NK-92 (cell line): ENCODE data around the gene WEE2.
"Not testable (repeated sequence)": the region's sequence is repeated elsewhere in the genome, so short reads cannot be mapped to it uniquely, and the experiment has no call there.

Source experiments
- DNase-seq: peaks from one replicate; lab custom pipeline; 2025; ENCODE audit not compliant: unreplicated experiment; lab: John Stamatoyannopoulos, UW

The WEE2 gene

DNA sequence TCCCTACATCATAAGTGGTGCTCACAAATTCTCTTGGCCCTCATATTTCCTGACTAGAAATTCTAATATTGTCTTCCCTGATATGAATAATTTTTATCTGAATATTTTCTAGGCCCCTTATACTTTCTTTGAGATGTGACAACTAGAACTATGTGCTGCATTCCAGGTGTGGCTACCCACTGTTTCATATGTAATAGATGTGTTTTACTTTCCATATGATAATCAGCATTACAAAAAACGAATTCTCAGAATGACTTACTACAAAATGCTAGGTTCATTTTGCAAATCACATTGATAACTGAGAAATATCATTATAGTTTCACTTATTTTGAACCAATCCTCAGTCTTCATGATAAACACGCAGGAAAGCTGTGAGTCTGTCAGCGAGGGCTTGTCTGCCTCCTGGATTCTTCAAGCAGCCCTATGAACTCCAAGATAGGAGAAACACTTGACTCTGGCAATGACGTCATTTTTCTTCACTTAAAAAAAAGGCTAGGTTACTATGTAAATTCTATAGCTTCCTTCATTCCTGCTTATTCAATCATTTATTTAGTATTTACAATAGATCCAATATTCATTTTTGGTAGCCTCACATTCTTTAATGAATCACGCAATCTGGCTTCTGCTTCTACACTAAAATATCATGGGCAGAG, 4.6 kb downstream of the WEE2 start:
- DNase-seq: no peak

DNA sequence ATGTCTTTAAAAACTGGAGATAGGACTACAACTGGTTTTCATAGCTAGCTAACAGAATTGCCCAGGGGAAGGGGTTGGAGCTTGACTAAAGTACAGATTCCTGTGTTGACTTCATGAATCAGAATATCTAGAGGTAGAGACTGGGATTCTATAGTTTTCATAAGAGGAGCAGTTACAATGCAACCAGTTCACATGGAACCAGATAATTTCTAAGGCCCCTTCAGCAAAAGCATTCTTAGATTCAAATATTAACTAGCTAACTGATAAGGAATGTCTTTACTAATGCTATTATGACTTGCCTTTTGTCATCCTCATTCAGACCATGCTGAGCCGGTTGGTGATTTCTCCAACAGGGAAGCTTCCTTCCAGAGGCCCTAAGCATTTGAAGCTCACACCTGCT, 5.7 kb downstream of the WEE2 start:
- no peak for DNase-seq

DNA sequence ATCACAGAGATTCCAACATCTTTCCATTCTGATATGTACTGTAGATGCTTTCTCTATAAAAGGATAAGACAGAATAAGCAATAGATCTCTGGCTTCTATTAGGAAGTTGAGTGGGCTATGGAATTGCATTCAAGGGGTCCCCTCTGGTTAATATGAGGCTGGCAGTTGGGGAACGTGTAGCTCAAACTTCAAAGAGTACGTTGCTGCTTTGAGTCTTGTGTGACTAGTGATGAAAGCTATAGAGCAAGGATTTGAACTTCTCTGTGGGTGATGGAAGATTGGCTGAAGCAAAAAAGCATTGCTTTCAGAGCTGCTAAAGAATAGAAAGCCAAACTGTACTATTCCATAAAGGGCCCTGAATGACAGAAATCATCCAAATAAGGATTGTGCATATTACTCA, 6.4 kb downstream of the WEE2 start:
- DNase-seq: no peak

DNA sequence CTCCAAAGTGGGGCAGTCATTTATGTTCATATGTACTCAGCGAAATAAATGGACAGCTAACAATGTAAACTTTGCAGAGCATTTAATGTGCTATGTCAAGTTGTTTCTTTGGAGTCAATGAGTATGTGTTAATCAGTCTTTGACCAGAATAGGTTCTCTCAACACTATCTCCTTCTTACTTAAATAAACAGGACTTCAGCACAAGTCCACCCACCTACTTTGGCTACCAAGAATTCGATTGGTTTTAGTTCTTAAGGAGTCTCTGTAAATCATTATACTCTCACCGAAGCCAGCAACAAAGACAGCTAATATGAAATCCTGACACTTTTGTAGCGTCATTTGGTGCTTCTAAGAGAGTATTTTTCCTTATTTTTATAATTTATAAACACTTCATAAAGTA, 6.9 kb downstream of the WEE2 start:
- DNase-seq: no peak

DNA sequence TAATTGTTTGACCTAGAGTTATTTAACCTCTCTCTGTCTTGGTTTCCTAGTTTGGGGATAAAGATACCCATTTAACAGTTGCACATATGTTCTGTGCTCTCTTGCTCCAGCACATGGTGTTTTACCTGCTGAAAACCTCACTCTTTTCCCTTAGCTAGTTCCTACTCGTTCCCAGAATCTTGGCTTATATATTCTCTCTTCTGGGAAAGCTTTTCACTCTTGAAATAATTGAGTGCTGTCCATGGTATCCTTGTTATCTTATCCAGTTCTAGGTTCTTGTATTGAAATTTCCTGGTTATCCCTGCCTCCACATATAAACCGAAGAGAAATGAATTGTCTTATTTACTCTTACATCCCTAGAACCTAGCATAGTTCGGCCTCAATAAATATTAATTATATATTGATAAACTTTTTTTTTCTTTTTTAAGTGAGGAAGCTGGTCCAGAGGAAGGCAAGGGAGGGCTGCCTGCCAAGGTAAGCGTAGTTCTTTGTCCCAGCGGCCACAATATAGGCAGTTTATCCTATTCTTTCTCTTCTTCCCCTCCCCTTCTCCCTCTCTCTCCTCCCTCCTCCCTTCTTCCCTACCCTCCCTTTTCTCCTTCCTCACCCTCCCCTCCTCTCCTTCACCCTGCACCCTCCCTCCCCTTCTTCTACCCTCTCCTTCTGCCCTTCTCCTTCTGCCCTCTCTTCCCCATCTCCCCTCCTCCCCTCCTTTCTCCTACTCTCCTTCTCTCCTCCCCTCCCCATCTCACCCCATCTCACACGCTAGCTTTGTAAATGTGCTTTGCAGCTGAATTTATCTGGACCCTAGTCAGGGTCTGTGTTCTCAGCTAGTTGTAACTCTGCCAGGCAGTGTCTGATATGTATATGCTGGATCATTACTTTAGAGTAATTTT, 7.9 kb downstream of the WEE2 start:
- no peak for DNase-seq

DNA sequence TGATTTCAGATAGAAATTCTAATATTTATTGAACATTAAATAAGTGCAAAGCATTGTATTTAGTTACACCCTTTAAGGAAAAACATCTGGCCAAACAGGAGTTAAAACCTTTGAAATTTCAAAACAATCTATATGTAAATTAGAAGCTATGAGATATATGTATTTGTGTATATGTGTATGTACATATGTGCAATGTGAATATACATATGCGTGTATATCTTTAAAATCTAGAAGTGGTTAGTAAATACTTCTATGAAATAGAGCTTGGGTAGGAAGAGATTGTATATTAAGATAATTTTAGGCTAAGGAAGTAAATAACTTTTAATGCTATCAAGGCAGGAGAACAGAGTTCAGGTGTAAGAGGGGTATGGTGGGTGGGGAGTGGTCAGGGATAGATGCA, 9.3 kb downstream of the WEE2 start:
- DNase-seq: no peak

DNA sequence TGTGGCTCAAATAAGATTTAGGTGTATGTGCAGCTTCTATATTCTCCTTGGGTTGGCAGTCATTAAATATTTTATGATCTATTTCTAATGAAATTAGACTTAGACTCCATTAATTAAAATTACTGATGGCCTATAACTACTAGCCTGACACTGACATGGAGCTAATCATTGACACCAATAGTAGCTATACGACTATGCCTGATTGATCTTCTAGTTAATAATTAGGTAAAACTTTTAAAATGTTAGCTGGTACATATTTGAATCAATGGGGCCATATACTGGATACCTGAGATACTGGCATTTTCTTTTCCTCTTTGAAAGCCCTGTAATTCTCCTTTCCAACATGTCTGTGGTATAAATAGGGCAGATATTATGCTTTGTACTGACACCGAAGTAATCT, 14.4 kb downstream of the WEE2 start:
- no peak for DNase-seq

DNA sequence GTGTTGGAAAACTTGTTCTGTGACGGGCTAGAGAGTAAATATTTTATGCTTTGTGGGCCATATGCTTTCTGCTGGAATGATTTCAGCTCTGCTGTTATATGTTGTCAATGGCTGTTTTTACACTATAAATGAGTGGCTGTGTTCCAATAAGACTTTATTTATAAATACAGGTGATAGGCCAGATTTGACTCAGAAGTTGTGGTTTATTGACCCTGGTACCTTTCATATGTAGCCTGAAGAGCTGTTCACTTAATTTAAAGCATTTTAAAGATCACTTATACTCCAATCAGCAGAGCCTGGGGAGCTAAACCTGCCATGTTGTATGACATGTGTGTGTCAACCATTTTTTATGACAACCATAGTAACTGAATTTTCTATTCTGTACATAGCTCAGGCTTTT, 20.9 kb downstream of the WEE2 start:
- no peak for DNase-seq

DNA sequence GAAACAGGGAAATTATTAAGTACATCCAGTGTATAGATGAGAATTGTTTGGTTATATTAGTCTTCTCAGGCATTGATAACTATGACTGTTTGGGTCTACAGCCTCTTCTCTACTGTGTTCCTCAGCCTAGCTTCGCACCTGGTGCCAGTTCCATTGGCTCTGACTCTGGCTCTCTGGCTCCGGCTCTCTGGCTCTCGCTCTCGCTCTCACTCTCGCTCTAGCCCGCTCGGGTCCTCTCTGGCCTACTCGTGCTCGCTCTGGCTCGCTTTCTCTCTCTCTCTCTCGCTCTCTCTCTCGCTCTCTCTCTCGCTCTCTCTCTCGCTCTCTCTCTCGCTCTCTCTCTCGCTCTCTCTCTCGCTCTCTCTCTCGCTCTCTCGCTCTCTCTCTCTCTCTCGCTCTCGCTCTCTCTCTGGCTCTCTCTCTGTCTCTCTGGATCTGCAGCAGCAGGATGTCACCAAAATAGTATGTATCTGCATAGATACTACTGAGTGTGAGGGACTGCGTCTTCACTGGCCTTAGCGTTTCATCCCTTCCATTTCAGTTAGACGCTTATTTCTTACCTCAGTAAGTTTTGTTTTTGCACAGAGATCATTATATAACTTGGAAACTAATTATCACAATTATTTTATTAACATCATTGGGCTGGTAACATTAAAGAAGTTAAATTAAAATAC, 23.5 kb downstream of the WEE2 start:
- DNase-seq: no peak

DNA sequence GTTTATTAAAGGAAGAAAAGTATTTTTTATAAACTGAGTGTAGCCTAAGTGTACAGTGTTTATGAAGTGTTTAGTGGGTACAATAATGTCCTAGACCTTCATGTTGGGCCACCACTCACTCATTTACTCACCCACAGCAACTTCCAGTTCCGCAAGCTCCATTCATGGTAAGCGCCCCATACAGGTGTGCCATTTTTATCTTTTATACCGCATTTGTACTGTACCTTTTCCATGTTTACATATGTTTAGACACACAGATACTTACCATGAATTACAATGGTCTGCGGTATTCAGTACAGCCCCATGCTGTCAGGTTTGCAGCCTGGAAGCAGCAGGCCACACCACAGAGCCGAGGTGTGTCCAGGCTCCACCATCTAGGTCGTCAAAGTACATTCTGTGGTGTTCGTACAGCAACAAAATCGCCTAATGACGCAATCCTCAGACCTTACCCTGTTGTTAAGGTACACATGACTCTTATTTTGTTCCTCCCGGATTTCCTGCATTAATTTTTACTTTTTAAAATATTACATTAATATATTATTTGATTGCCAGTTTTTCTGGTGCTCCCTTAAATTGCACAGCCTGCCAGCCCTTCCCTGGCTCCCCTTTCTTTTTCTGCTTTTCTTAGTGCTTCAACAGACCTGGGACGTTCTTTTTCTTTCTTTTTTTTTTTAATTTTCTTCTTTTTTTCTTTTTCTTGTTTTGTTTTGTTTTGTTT, 29.1 kb downstream of the WEE2 start:
- no peak for DNase-seq

DNA sequence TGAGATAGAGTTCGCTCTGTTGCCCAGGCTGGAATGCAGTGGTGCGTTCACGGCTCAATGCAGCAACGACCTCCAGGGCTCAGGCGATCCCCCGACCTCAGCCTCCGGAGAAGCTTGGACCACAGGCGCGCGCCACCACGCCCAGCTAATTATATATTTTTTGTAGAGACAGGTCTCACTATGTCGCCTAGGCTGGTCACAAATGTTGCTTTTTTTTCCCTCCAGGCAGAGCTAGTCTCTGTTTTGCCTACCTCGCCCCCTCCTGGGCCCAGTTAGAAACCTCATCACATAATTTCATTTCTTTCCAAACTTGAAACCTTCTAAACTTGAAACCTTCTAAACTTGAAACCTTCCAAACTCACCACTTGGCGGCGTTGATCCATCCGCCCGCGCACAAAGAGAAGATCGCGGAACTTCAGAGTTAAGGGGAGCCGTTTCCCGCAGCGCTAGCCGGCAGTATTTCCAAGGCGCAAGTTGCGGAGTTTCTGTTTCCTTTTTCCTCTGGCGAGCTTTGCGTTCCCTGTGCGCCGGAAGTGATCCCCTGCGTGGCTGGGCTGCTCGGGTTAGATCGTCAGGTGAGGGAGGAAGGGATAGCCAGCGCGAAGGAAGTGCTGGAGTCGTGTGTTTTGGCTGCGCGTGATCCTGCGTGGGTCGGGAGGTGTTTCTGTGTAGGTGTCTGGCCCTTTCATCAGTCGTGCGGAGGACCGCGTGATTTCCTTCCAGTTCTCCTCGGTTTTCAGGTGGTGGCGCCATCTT, 29.9 kb downstream of the WEE2 start, which contains the start of gene SSBP1:
TSS of gene SSBP1 (plus strand) at position 523 of the 756 bp plus-strand sequence. CDS start 809 bp downstream, outside the sequence.
- DNase-seq: peak; percentile 68

DNA sequence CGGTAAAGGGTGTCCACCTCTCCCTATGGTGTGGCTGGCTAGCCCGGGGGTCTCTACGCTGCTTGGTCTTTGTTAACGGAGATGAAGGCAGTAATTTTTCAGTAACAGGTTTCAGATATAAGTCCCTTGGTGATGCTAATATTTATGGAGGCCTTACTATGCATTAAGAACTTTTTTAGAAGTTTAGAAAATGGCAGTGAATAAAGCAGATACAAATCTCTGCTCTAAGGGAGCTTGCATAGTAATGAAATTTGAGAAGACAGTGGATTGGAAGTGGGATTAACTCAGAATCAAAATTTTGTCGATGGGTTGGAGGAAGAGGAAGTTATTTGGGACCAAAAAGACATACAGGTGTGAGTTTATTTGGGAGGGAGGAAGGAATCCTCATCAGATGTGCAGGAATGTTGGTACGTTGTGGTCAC, 30.4 kb downstream of the WEE2 start:
- no peak for DNase-seq

DNA sequence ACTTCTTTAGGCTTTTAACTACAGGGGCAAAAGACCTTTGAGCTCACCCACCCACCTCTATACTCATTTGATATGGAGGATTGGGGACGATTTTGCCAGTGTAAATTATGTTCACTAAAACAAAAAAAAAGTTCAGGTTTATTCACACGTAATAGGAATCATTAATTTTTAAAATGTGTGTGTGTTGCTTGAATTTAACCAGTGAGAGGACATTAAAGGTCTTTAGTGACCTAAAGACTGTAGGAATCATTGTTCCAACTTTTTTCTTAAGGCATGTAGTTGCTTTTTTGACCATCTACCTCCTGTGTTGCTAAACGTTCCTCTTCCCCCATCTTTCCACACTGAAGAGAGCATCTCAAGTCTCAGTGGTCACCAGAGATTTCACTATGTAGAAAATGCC, 31.1 kb downstream of the WEE2 start:
- no peak for DNase-seq

DNA sequence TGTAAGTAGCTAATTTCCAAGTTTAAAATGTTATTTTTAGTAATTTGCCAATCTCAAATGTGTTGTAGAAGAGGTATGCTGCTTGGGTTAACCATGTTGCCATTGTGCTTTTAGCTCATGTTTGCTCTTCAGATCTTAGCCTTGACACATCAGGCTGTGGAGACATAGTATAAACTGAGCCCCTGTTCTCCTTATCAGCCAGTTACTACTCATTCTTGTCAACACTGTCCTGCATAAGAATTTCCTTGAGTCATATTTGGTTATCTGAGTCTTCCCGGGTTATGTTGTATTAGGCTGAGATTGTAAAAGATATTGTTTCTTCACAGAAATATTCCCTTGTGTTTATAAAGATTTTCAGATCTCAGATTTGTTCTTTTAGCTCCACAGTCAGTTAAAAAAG, 34.1 kb downstream of the WEE2 start:
- DNase-seq: no peak

DNA sequence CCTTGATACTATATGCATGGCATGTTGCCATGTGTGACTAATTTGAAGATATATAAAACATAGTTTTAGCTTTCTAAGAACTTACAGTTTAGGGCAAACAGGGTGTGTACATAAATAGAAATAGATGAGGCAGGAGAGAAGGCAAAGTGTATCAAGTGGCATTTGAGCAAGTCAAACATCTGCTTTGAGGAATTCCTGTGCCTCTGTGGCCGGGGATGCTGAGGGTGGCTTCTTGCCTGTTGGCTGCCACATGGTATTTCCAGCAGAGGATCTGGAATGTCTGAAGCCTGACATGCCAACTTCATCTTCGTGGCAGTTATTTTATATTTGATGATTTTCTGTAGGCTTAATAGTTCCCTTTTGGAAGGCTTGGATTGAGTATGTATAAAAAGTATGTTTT, 36.0 kb downstream of the WEE2 start:
- no peak for DNase-seq

DNA sequence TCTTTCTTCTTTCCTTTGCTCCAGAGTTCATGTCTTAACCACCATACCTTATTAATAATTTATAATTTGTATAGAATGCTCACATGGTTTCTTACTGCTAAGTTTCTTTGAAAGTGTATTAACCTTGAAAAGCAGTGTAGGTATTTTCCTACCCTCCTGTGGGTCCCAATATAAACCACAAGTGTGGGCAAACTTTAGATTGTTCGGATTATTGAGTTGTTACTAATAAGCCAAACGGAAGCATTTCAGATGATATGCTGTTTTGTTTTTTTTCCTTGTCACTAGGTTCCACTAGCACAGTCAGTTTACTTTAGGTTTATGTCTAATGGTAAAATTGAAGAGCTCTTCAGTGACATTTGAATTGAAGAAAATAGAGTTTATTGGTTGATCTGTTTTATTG, 40.2 kb downstream of the WEE2 start:
- DNase-seq: no peak

DNA sequence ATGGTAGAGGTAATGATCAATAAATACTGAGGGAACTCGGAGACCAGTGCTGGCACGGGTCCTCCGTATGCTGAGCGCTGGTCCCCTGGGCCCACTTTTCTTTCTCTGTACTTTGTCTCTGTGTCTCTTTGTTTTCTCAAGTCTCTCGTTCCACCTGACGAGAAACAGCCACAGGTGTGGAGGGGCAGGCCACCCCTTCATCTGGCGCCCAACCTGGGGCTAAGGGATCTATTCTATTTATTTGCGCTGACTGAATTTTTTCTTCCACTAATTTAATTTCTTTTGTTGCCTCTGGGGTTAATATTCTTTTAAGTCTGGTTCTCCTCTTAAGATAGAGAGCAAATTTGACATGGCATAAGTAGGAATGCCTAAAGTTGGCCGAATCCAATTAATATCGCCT, 43.8 kb downstream of the WEE2 start:
- not testable (repeated sequence) for DNase-seq

DNA sequence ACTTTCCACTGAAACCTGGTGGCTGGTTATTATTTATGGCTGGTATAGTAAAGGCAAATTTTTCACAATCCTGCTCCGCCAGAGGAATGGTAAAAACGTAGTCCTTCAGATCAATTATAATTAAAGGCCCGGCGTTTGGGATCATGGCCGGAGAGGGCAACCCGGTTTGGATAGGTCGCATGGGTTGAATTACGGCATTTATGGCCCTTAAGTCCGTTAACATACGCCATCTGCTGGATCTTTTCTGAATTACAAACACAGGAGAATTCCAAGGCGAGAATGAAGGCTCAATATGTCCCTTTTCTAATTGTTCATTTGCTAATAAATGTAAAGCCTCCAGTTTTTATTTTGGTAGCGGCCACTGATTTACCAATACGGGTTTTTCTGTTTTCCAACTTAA, 44.5 kb downstream of the WEE2 start:
- DNase-seq: no peak

DNA sequence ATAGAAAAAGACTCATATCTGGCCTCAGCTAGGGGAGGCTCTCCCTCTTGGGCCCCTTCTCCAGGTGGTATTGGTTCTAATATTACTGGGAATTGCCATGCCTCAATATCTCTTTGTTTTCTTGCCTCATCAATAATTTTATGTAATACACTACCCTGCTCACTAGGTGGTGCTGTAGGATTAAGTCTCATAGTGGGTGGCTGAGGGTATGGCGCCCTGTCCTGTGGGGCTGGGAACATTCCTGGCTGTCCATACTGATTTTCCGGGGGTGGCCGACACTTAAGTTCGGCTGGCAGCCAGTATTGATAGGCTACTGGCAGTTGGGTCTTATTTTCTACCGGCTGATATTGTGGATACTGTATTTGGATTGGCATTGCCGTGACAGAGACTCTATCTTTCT, 46.8 kb downstream of the WEE2 start:
- DNase-seq: no peak

DNA sequence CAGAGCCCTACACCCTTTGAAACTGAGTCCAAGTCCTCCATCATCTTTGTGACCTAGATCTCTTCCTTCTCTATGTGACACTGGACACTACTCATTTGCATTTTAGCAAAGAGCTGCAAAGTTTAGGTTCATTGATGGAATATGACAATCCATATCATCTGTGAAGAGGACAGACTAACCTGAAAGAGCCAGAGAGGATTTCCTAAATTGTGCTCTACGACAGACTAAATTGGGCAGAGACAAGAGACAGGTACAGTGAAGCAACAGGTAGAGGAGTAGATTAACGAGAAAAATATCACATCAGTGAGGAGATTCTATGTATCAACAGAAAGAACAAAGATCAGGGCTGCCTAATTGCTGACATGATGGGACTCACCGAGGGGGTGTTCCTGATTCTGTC, 55.6 kb downstream of the WEE2 start, which contains the start of gene TAS2R3:
TSS of gene TAS2R3 (plus strand) at position 301 of the 400 bp plus-strand sequence. CDS start at position 363, 62 bp downstream.
- no peak for DNase-seq
